ENCODE measurements around the gene PRKD2. TPM values are rescaled to one million over a fixed set of nuclear protein-coding genes. Genes with fewer than 3 reads are reported as not detected.
A peak's percentile ranks its signal among the peaks of the same experiment; 100 is the strongest.

PRKD2 gene
- total RNA-seq, 1 experiment from 2014 or later = 7.3 TPM

DNA sequence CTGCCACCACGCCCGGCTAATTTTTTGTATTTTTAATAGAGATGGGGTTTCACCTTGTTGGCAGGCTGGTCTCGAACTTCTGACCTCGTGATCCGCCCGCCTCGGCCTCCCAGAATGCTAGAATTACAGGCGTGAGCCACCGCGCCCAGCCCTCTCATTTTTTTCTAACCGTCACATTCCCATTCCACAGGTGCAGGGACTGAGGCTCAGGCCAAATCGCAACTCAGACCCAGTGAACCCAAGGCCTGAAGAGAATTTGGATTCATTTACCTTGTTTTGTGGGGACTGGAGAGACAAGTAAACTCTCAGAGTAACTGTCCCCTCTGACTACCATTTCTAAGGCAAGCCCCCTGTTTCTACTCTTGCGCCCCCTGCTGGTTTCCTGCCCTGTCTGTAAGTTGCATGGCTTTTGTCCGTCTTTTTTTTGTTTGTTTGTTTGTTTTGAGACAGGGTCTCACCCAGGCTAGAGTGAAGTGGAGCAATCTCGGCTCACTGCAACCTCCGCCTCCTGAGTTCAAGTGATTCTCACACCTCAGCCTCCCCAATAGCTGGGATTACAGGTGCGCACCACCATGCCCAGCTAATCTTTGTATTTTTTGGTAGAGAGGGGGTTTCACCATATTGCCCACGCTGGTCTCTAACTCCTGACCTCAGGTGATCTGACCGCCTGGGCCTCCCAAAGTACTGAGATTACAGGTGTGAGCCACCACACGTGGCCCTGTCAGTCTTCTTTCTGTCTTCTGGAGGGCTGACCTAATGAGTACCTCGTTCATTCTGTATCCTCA is 31.6 kb upstream of the PRKD2 start:
- peak; percentile 45 to 78 for DNase-seq (ENCODE audit: low read depth in 1 of 2, low spot score in 2 of 2)
- Histone ChIP-seq H3K4me1 (replicated peaks) (peaks cover 10% of the 10 kb centered on the region), H3K4me3 (no peak overlapping the region), H3K9me3 (replicated peaks) (no peaks in the 10 kb centered on the region), H3K36me3 (peaks cover 52% of the 10 kb centered on the region), H3K27me3 (replicated peaks) (no peaks in the 10 kb centered on the region), H3K27ac (no peak overlapping the region)

DNA sequence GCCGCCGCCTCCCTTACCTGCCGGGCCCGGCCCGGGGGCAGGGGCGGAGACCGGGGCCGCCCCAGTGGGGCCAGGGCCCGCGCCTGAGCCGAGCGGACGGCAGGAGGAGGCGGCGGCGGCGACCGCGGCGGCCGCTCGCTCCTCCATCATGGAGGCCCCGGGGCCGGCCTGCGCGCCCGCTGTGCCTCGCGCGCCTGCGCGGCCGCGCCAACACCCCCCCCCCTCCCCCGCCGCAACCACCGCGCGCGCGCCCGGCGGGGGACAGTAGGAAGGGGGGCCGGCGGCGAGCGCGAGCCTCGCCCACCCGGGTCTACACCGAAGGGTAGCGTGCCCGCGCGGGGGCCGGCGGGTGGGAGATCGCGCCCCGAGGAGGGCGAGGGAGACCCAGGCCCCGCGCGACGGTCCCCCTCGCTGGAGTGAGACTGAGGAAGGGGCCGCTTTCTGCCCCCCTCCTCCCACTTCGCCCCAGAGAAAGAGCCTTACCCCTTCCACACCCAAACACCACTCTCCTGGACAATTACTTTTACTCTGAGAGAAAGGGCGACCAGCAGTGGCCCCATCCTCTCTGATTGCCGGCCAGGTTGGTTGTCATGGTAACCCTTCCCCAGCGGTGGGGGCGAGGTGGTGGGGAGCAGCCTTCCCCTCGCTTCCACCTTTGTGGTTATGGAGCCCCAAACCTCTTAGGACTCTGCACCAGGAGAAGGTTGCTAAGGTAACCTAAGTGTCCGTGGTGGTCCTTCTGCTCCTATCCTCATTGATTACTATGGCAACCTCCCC is 29.6 kb upstream of the PRKD2 start, which contains the start of gene STRN4:
TSS of gene STRN4 (minus strand) at position 170 of the 777 bp plus-strand sequence. CDS start at position 150, 20 bp downstream.
- peak in 1 of 2 experiments; percentile 39 for DNase-seq (ENCODE audit: low read depth in 1 of 2, low spot score in 2 of 2)
- Histone ChIP-seq H3K9me3 (replicated peaks) (no peaks in the 10 kb centered on the region), H3K4me1 (replicated peaks) (peaks cover 10% of the 10 kb centered on the region), H3K36me3 (peaks cover 60% of the 10 kb centered on the region), H3K27me3 (replicated peaks) (no peaks in the 10 kb centered on the region), H3K4me3 (peak within 1 kb of the TSS; percentile 100), H3K27ac (peak within 1 kb of the TSS; percentile 89)

DNA sequence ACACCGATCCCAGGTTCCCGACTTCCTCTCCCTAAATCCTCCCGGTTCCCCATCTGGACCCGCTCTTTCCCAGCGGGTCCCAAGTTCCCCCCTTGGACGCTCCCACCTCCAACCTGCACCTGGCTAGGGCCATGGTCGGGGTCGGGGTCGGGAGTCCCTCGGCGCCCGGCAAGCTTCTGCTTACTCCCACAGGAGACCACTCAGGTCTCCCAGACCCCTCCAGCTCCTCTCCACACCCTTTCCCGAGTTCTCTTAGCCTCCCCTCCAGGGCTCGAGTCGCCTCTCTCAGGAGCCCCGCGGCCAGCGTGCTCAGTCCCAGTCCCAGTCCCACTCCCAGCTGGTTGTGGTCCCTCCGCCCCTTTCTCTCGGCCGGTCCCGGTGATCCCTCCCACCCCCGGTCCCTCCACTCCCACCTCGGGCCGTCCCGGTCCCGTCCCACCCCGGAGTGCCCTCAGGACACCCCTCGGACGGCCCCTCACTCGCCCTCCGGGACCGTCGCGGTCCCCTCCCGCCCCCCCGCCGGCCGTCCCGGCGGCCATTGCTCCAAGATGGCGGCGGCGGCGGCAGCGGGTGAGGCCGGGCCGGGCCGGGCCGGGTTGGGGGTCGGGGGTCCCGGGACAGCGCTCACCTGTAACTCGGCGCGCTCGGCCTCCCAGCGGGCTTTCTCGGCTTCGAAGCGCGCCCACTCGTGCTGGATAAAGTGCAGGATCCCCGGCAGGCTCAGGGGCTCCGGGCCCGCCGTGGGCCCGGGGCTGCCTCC is 28.8 kb upstream of the PRKD2 start, which contains the start of gene FKRP:
TSS of gene FKRP (plus strand) at position 537 of the 760 bp plus-strand sequence. CDS start 9,394 bp downstream, outside the sequence.
- H3K4me3 ChIP-seq = peak within 1 kb of the TSS; percentile 100
- peaks cover 63% of the 10 kb centered on the region for H3K36me3 ChIP-seq

DNA sequence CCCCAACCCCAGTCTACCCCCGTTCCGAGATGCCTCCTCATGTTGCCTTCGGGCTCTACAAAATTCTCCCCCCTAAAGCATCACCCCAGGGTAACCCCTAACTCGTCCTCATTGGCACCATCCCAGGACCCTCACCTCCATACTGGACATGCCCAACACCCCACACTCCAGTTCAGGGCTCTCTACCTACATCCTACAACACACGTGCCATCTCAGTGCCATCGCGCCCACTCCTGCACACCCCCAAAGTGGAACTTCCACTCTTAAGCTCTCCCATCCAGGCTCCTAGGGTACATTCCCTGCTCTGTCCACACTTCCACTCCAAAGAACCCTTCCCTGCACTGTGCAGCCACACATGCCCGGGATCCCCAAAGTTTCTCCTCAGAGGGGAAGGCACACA is 28.1 kb upstream of the PRKD2 start:
- Histone ChIP-seq H3K27me3 (replicated peaks) (no peaks in the 10 kb centered on the region), H3K27ac (no peak overlapping the region), H3K4me1 (replicated peaks) (peaks cover 10% of the 10 kb centered on the region), H3K9me3 (replicated peaks) (no peaks in the 10 kb centered on the region), H3K4me3 (peak overlapping the region; percentile 100), H3K36me3 (peaks cover 62% of the 10 kb centered on the region)
- no peak for DNase-seq (ENCODE audit: low read depth in 1 of 2, low spot score in 2 of 2)

More for the DNA sequence above, 28.8 kb upstream of the PRKD2 start, which contains the start of gene FKRP:
- no peak for DNase-seq (ENCODE audit: low read depth in 1 of 2, low spot score in 2 of 2)
- no peaks in the 10 kb centered on the region for H3K9me3 ChIP-seq (replicated peaks)
- peaks cover 10% of the 10 kb centered on the region for H3K4me1 ChIP-seq (replicated peaks)
- peak within 1 kb of the TSS; percentile 89 for H3K27ac ChIP-seq
- H3K27me3 ChIP-seq (replicated peaks) = no peaks in the 10 kb centered on the region

DNA sequence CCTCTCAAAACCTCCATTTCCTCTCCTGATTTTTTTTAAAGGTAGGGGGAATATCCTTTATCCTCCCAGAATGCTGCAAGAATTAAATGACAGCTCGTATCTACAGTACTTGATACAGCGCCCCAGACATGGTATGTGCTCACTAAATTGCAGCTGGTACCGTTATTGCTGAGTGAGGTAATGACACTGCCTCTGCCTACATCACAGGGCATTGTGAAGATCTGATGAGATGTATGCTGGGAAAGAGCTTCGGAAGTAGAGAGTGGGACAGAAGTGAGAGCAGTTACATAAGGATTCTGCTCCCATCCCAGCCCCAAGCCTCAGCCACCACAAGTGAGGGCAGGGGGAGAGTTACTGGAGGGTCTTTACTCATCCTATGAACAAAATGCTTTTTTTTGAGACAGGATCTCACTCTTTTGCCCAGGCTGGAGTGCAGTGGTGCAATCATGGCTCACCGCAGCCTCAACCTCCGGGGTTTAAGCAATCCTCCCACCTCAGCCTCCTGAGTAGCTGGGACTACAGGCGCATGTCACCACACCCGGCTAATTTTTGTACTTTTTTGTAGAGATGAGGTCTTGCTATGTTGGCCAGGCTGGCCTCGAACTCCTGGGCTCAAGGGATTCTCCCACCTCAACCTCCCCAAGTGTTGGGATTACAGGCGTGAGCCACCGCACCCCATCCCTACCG is 27.2 kb upstream of the PRKD2 start:
- H3K27ac ChIP-seq = no peak overlapping the region
- no peaks in the 10 kb centered on the region for H3K27me3 ChIP-seq (replicated peaks)
- no peak for DNase-seq (ENCODE audit: low read depth in 1 of 2, low spot score in 2 of 2)
- H3K9me3 ChIP-seq (replicated peaks) = no peaks in the 10 kb centered on the region
- H3K4me1 ChIP-seq (replicated peaks) = peaks cover 10% of the 10 kb centered on the region
- H3K4me3 ChIP-seq = no peak overlapping the region
- H3K36me3 ChIP-seq = peaks cover 65% of the 10 kb centered on the region

DNA sequence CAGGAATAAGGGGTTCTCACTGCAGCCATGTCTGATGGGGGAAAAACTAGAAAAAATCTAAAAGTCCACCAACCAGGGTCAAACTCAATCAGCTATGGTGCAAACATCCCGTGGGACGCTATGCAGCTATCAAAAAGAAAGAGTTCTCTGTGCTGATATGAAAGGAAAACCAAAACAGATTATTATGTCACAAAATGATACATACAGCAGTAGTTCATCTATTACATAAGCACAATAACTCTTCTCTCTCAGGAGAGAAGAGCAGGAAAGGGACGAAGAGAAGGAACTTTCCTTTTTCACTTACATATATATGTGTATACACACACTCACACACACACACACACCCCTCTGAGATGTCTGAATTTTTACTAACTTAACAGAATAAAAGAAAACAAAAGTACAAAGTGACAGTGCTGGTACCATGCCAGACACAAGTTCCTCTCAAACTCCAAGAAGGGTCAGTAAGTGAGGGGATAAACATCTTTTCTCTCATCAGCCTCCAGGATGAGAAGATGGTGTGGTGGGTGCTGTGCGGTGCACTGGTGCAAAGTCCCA is 26.1 kb upstream of the PRKD2 start:
- DNase-seq (ENCODE audit: low read depth in 1 of 2, low spot score in 2 of 2) = no peak
- Histone ChIP-seq H3K4me3 (no peak overlapping the region), H3K4me1 (replicated peaks) (peaks cover 10% of the 10 kb centered on the region), H3K27ac (no peak overlapping the region), H3K27me3 (replicated peaks) (no peaks in the 10 kb centered on the region), H3K9me3 (replicated peaks) (no peaks in the 10 kb centered on the region), H3K36me3 (peaks cover 67% of the 10 kb centered on the region)

DNA sequence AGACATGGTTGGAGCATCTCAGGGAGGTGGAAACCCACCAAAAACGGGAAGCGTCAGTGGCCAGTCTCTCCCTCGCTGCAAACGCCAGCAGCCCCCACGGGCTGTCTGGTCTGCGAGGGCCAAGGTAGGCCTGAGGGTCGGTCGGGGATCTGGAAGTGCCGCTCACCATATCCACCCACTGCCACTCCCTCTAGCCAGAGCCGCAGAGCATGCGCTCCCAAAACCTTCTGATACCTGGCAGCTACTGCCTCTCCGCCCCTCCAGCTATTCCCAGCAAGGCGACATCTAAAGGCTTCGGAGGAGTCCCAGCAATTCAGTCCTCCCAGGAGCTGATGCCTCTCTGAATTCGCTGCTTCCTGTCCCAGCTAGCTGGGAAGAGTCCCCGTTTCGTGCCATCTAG is 24.5 kb upstream of the PRKD2 start:
- H3K36me3 ChIP-seq = peaks cover 76% of the 10 kb centered on the region
- no peak overlapping the region for H3K27ac ChIP-seq
- H3K9me3 ChIP-seq (replicated peaks) = no peaks in the 10 kb centered on the region
- H3K4me1 ChIP-seq (replicated peaks) = peaks cover 5% of the 10 kb centered on the region; the same call in 1 of the 2 replicates
- no peaks in the 10 kb centered on the region for H3K27me3 ChIP-seq (replicated peaks)
- no peak overlapping the region for H3K4me3 ChIP-seq
- DNase-seq (ENCODE audit: low read depth in 1 of 2, low spot score in 2 of 2) = no peak

DNA sequence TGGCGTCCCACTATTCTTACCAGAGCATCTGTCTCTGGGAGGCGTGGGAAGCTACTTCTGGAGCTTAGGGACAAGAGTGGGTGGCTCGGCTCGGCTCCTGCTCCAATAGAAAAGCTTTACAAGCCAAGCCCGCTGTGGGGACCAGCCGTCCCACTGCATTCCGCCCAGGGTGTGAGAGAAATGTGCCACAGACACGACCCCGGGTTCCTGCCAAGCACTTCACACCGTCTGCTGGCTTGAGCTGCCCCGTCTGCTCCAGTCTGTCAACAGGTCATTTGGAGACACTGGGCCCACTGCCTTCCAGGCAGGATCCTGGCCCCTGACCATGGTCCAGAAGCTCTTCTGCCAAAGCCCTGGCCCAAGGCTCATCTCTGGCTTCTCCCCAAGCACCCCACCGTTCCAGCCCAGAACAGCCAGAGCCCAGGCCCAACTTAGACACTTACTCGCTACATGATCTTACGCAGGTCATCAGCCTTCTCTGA is 22.4 kb upstream of the PRKD2 start:
- H3K36me3 ChIP-seq = peaks cover 85% of the 10 kb centered on the region
- H3K27me3 ChIP-seq (replicated peaks) = no peaks in the 10 kb centered on the region
- no peaks in the 10 kb centered on the region; the same call in 1 of the 2 replicates for H3K4me1 ChIP-seq (replicated peaks)
- H3K27ac ChIP-seq = no peak overlapping the region
- no peaks in the 10 kb centered on the region for H3K9me3 ChIP-seq (replicated peaks)
- DNase-seq (ENCODE audit: low read depth in 1 of 2, low spot score in 2 of 2) = no peak
- no peak overlapping the region for H3K4me3 ChIP-seq

DNA sequence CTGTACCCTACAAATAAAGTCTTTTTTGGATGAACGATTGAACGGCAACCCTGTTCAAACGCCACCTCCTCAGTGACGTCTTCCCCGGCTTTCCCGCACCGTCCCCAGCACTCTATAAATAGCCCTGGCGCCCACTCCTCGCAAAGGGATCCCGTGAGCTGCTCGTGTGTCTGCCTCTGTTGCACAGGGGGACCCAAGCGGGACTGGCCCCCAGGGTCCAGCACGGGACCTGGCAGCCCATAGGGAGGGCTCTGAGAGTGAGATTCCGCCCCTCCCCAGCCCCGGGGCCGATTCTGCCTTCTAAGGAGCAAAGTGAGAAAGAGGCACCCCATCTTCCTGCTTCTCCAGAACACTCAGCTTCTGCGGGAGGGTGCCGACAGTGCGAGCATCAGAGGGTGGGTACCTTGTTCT is 20.9 kb upstream of the PRKD2 start:
- Histone ChIP-seq H3K9me3 (replicated peaks) (no peaks in the 10 kb centered on the region), H3K27me3 (replicated peaks) (no peaks in the 10 kb centered on the region), H3K4me3 (no peak overlapping the region), H3K36me3 (peaks cover 93% of the 10 kb centered on the region), H3K4me1 (replicated peaks) (peaks cover 6% of the 10 kb centered on the region; the same call in 1 of the 2 replicates), H3K27ac (no peak overlapping the region)
- DNase-seq (ENCODE audit: low read depth in 1 of 2, low spot score in 2 of 2) = no peak

DNA sequence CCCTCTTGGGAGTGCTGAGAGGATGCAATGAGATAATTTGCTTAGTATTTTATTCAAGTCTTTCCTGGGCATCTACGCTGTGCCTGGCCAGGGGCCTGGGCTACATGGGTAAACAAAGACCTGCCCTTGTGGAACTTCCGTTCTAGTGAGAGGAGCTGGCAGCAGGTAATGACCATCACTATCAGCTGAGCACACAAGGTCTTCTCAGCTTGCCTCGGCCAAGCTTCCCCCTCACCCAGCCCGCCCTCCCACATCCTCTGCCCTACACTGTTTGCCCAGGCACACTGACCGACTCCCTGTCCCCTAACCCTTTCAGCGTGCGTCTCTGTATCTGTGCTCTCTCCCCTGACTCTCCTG is 20.4 kb upstream of the PRKD2 start:
- Histone ChIP-seq H3K9me3 (replicated peaks) (no peaks in the 10 kb centered on the region), H3K27me3 (replicated peaks) (no peaks in the 10 kb centered on the region), H3K36me3 (peaks cover 93% of the 10 kb centered on the region), H3K27ac (no peak overlapping the region), H3K4me3 (no peak overlapping the region), H3K4me1 (replicated peaks) (peaks cover 6% of the 10 kb centered on the region; the same call in 1 of the 2 replicates)
- no peak for DNase-seq (ENCODE audit: low read depth in 1 of 2, low spot score in 2 of 2)

DNA sequence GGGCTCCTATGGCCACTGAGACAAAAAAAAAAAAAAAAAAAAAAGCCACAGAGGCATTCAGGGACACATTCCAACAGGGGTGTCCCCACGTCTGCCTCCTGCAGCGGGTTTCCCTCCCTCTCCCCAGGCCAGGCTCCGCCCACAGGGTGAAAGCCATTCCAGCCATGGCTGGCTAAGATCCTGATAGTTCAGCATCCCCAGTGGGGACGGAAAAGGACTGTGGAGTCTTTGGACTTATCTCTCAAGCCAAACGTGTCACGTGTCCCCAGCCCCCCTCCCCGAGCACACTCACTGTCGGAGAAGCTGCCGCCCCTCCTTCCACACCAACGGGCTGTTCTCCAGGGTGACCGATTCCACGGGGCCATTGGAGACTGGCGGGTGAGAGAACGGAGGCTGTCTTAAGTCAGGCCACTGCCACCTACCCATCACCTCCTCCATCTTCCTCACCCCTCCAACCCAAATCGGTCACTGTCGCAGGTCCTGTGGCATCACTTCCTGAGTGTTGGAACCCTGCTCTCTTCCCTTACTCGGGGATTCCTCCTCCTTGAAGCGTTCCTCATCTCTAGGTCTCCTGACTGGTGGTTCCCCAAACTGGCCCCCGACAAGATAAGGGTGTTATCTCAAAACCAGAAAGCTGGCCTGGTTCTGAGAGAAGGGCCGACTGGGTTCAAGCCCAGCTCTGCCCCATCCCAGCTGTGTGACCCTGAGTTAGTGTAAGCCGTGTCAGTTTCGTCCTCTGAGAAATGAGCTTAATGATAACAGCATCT is 19.8 kb upstream of the PRKD2 start:
- H3K9me3 ChIP-seq (replicated peaks) = no peaks in the 10 kb centered on the region
- no peaks in the 10 kb centered on the region for H3K27me3 ChIP-seq (replicated peaks)
- H3K4me1 ChIP-seq (replicated peaks) = peaks cover 10% of the 10 kb centered on the region
- no peak overlapping the region for H3K27ac ChIP-seq
- no peak overlapping the region for H3K4me3 ChIP-seq
- no peak for DNase-seq (ENCODE audit: low read depth in 1 of 2, low spot score in 2 of 2)
- H3K36me3 ChIP-seq = peaks cover 96% of the 10 kb centered on the region

DNA sequence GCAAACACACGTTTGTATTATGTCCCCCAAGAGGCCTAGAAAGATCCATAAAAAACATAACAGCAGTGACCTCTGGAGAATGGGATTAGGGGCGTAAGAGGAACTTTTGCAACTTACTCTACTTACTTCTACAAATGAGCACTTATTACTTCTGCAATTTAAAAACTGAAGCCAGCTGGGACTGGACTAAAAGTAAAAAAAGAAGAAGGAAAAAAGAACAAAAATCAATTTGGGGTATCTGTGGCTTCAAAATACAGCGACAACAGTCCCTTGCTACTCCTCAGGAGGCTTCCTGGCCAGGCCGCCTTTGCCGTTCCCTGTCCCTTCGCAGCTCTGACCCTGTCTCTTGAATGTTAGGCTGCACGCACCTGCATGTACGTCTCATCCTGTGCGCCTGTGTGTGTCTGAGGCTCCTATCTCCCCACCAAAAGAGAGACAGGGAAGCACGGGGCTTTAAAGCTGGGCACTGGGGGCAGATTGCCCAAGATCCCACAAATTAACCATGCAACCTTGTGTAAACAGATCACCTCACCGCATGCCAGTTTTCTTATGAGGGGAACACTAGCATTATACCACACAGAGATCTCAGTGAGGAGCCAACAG is 16.9 kb upstream of the PRKD2 start:
- Histone ChIP-seq H3K4me1 (replicated peaks) (peaks cover 23% of the 10 kb centered on the region), H3K4me3 (no peak overlapping the region), H3K27ac (no peak overlapping the region), H3K9me3 (replicated peaks) (no peaks in the 10 kb centered on the region), H3K36me3 (peaks cover 97% of the 10 kb centered on the region), H3K27me3 (replicated peaks) (no peaks in the 10 kb centered on the region)
- DNase-seq (ENCODE audit: low read depth in 1 of 2, low spot score in 2 of 2) = no peak

Measured in SJSA1 (cell line).